ENCODE data around the gene MINK1.

The MINK1 gene

DNA sequence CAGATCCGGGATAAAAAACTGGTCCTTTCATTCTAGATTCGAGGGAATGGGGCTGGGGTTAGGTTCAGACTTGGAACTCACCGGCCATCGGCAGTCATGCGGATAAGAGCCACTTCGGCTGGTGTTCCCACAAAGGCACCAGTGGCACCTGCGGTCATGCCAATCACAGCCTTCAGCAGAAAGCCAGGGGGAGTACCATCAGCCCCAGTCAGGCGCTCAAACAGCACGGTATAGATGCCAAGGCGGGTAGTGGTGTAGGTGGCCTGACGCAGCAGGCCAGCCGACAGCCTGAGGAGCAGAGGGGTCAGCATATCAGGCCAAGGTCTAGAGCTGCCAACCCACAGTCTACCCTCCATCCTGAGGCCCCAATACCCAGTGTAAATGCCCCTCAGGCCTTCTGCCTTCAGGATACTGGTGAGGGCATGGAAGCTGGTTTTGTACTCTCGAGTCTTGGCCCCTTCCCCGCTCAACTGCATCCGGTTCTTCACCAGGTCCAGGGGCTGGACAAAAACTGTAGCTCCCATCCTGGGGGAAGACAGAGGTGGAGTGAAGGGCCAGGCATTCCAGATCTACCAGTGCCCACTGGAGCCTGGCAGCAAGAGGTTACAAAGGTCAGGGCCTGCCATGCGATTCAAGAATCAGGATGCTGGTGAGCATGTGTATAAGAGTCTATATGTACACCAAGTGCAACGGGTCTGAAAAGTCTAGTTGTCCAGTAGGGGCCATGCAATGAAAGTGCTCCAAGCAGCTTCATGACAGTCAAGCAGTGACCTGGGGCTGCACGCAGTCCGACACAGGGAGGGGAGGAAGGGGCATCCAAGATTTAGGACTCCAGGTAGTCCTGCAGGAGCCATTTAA, 105.8 kb downstream of the MINK1 start:
- no peak for DNase-seq

GRCh38 chr17:4939546-4939795, 106.3 kb downstream of the MINK1 start:
- no peak for DNase-seq

- DNase-seq, result peak; percentile 99 to 100
Measured at GRCh38 chr17:4939796-4940554, 106.8 kb downstream of the MINK1 start, which contains the start of the genes RNF167 and SLC25A11. RNF167 (plus strand) TSS chr17:4940268; CDS start chr17:4940910, 642 bp downstream. SLC25A11 (minus strand) TSS chr17:4940046; CDS start chr17:4939910, 136 bp downstream.

DNA sequence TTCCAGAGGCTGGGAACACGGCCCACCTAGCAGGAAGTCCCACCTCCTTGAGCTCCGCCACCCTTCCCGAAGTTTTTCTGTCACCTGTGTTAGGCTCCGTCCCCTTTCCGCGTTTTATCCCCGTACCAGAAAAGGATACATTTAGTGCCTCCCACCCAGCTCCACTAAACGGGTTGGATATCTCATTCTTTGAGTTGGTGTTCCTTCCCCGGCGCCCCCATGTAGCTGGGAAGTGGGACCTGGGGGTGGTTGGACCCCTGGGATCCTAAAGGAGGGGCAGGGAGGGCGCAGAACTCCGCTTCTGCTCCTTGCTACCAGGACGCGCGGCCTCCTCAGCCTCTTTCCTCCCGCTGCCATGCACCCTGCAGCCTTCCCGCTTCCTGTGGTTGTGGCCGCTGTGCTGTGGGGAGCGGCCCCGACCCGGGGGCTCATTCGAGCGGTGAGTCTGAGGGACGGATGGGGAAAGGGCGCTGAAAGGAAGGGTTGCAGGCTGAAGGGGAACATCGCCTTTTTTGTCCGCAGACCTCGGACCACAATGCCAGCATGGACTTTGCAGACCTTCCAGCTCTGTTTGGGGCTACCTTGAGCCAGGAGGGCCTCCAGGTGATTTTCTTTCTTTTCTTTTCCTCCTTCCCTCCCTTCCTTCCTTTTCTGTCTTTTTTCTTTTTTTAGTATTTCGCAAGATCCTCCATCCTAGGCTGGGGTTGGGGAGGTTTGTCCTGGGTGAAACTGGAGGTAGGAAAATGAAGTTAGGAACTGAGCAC, 107.6 kb downstream of the MINK1 start:
- DNase-seq, result peak; percentile 21 to 38

DNA sequence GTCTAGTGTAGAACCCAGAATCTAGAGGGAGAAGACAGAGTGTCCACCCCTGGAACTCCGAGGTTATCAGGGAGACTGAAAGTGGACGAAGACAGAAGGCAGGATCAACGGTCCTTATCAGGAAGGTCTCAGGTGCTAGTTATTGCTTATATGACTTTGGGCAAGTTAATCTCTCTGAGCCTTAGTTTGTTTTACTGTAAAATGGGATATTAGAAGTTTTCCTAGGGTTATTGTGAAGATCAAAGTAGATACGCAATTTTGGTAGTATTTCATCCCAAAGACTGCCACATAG, 108.1 kb downstream of the MINK1 start:
- no peak for DNase-seq

GRCh38 chr17:4942760-4943508, 109.8 kb downstream of the MINK1 start:
- DNase-seq, result no peak

GRCh38 chr17:4944163-4944553, 111.0 kb downstream of the MINK1 start:
- peak; percentile 54 to 73 for DNase-seq

DNA sequence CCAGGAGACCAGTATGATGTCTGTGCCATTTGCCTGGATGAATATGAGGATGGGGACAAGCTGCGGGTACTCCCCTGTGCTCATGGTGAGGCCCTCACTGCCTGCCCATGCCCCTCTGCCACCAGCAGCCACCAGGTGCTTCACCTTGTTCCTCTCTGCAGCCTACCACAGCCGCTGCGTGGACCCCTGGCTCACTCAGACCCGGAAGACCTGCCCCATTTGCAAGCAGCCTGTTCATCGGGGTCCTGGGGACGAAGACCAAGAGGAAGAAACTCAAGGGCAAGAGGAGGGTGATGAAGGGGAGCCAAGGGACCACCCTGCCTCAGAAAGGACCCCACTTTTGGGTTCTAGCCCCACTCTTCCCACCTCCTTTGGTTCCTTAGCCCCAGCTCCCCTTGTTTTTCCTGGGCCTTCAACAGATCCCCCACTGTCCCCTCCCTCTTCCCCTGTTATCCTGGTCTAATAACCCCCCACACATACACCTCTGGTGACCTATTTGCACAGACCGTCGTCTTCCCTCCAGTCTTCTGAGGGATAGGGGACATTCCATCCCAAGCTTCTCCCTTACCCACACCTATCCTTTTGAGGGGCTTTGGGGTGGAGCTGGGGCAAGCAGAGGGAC, 111.5 kb downstream of the MINK1 start:
- DNase-seq, result peak in 1 of 2 donors; percentile 16

- peak; percentile 77 to 82 for DNase-seq
Measured at GRCh38 chr17:4945176-4945943, 112.2 kb downstream of the MINK1 start.

- no peak for DNase-seq
Measured at GRCh38 chr17:4945944-4946280, 112.8 kb downstream of the MINK1 start.

DNA sequence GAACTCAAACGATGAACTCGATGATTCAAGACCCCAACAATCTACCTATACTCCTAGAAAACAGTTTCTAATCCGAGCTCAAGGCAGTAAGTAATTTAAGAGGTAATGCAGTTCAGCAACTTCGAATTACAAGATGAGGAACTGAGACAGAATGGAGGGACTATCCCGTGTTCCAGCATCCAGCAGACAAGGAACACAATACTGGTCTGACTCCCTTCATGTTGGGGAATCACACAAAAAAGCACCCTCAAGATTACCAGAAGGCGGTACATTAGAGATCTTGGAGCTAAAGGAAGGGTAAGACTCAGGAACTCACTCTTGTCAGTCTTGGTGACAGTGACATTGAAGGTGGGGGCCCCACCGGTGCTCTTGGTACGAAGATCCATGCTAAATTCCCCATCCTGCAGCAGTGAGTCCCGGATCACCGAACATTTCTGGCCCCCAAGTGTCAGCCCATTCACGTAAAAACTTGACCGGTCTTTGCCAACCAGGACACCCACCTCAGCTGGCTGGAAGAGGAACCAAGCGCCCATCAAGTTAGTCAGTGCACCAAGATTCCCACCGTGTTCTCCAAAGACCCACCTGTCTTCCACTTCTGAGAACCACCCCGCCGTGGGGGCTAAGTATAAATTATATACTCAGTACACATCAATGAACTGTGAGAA, 113.3 kb downstream of the MINK1 start:
- DNase-seq, result no peak

GRCh38 chr17:4947010-4947410, 113.9 kb downstream of the MINK1 start:
- DNase-seq, result no peak

Data from CD4-positive, alpha-beta T cell treated with Interleukin-4 for 1 hour (primary cell).